Glutamatergic neuron (in vitro differentiated cells): Measurements from ENCODE around the gene RNF208. TPM values are rescaled to one million over a fixed set of nuclear protein-coding genes. Genes with fewer than 3 reads are reported as not detected.

Experiments used
- DNase-seq: peaks from one replicate; pipeline ENCODE4 v3.0.0; 2022
- H3K27ac Mint-ChIP-seq: one replicate; pipeline ENCODE4 v1.8.0; 2020; ENCODE audit warnings: mild to moderate bottlenecking, mixed read lengths, inconsistent platforms; ENCODE audit not compliant: unreplicated experiment
- H3K27me3 Mint-ChIP-seq: one replicate; pipeline ENCODE4 v1.8.0; 2020; ENCODE audit warnings: mild to moderate bottlenecking, moderate library complexity, mixed read lengths, inconsistent platforms; ENCODE audit not compliant: unreplicated experiment
- H3K36me3 Mint-ChIP-seq: one replicate; pipeline ENCODE4 v1.8.0; 2020; ENCODE audit warnings: mild to moderate bottlenecking, mixed read lengths, inconsistent platforms; ENCODE audit not compliant: unreplicated experiment
- H3K4me1 Mint-ChIP-seq: one replicate; pipeline ENCODE4 v1.8.0; 2020; ENCODE audit warnings: mild to moderate bottlenecking, low read depth, mixed read lengths, inconsistent platforms; ENCODE audit not compliant: unreplicated experiment
- H3K4me3 Mint-ChIP-seq: one replicate; pipeline ENCODE4 v1.8.0; 2020; ENCODE audit warnings: mild to moderate bottlenecking, mixed read lengths, inconsistent platforms; ENCODE audit not compliant: unreplicated experiment
- H3K9me3 Mint-ChIP-seq: one replicate; pipeline ENCODE4 v1.8.0; 2020; ENCODE audit warnings: mild to moderate bottlenecking, moderate library complexity, mixed read lengths, inconsistent platforms; ENCODE audit not compliant: unreplicated experiment
- total RNA-seq: library from RNA; stranded (reverse); fragmentation: NEBNext Ultra II Directional; extraction: Animal tissue kit (Norgen Biotek cat#: 25700); gene quantifications from one replicate; pipeline ENCODE4 v1.2.1, GENCODE V29; 2021; ENCODE audit not compliant: unreplicated experiment
- TF ChIP-seq, protein P1 (sequence below): fragments of 200-600 bp; sonication (generic); IDR thresholded peaks from one replicate; pipeline ENCODE4 v1.5.0; 2021; ENCODE audit not compliant: partially characterized antibody, unreplicated experiment

The RNF208 gene
- total RNA-seq, 1 donor from 2014 or later = 24.8 TPM

DNA sequence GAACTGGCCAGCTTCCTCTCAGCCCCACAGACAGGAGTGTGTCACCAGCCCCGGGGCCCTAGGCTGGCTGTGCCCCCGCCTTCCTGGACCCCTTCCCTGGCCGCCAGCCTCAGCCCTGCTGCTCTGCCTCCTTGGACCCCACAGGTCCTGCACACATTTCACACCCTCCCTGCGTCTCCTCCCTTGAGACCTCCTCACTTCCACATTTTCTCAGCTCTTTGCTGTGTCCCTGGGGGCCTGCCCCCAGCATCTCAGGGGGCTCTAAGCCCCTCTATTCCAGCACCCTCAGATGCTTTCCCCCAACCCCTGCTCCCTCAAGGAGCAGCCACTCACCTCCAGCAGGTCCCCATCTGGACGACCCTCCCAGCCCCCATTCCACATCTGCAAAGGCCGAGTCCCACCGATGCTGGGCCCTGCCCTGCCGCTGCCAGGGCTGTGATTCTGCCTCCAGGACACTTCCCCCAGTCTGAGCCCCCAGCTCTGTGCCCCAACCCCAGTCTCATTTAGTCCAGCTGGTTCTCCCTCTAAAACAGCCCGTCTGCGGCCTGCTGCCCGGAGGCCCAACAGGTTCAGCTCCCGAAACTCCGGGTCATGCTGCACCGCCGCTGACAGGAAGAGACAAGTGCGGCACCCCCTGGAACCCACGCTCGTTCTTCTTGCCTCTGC lies 12.9 kb upstream of the RNF208 start:
- no peak overlapping the region for H3K4me3 Mint-ChIP-seq
- TF ChIP-seq, protein P1, sequence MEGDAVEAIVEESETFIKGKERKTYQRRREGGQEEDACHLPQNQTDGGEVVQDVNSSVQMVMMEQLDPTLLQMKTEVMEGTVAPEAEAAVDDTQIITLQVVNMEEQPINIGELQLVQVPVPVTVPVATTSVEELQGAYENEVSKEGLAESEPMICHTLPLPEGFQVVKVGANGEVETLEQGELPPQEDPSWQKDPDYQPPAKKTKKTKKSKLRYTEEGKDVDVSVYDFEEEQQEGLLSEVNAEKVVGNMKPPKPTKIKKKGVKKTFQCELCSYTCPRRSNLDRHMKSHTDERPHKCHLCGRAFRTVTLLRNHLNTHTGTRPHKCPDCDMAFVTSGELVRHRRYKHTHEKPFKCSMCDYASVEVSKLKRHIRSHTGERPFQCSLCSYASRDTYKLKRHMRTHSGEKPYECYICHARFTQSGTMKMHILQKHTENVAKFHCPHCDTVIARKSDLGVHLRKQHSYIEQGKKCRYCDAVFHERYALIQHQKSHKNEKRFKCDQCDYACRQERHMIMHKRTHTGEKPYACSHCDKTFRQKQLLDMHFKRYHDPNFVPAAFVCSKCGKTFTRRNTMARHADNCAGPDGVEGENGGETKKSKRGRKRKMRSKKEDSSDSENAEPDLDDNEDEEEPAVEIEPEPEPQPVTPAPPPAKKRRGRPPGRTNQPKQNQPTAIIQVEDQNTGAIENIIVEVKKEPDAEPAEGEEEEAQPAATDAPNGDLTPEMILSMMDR = no peak
- H3K9me3 Mint-ChIP-seq = peaks cover 5% of the 10 kb centered on the region
- peaks cover 3% of the 10 kb centered on the region for H3K27me3 Mint-ChIP-seq
- H3K27ac Mint-ChIP-seq = no peak overlapping the region
- DNase-seq = no peak
- H3K4me1 Mint-ChIP-seq = peaks cover 9% of the 10 kb centered on the region
- no peaks in the 10 kb centered on the region for H3K36me3 Mint-ChIP-seq

DNA sequence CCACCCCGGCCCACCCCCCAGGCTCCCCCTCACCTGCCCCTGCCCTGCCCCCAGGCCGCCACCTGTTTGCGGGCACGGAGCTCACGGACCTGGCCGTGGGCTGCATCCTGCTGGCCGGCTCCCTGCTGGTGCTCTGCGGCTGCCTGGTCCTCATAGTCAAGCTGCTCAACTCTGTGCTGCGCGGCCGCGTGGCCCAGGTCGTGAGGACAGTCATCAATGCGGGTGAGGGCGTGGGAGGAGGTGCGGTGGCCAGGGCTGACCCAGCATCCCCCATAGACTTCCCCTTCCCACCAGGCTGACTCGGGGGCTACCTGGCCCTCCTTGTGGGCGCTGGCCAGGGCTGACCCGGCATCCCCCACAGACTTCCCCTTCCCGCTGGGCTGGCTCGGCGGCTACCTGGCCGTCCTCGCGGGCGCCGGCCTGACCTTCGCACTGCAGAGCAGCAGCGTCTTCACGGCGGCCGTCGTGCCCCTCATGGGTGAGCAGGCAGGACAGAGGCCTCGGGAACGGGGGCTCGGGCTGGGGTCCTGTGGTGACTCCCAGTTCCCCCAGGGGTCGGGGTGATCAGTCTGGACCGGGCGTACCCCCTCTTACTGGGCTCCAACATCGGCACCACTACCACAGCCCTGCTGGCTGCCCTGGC lies 12.1 kb upstream of the RNF208 start:
- no peaks in the 10 kb centered on the region for H3K27me3 Mint-ChIP-seq
- DNase-seq = no peak
- TF ChIP-seq, protein P1 = no peak

DNA sequence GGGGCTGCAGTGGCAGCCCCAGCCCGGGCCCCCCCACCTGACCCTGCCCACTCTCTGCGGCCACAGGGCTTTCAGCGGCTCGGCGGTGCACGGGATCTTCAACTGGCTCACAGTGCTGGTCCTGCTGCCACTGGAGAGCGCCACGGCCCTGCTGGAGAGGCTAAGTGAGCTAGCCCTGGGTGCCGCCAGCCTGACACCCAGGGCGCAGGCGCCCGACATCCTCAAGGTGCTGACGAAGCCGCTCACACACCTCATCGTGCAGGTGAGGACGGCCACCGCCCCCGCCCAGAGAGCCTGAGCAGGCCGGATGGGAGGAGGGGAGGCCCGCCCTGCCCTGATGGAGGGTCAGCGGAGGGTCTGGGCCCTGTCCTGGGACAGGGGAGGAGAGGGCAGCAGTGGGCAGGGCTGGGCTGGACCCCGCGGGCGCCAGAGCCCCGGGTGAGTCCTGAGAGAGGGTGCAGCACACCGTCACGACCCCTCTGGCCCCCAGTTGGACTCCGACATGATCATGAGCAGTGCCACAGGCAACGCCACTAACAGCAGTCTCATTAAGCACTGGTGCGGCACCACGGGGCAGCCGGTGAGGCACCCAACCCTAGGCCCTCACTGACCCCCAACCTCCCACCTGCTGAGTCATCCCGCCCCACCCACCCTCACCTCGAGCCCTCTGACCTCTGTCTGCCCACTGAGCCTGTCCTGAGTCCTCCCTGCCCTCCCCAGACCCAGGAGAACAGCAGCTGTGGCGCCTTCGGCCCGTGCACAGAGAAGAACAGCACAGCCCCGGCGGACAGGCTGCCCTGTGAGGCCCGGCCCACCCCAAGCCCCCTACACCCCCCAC lies 11.3 kb upstream of the RNF208 start:
- Mint-ChIP-seq H3K9me3 (peaks cover 1% of the 10 kb centered on the region), H3K27me3 (no peaks in the 10 kb centered on the region), H3K36me3 (no peaks in the 10 kb centered on the region), H3K4me1 (peaks cover 2% of the 10 kb centered on the region), H3K4me3 (no peak overlapping the region), H3K27ac (no peak overlapping the region)
- TF ChIP-seq, protein P1 = no peak
- DNase-seq = no peak

More for the DNA sequence above, 12.1 kb upstream of the RNF208 start:
- no peak overlapping the region for H3K27ac Mint-ChIP-seq
- peaks cover 8% of the 10 kb centered on the region for H3K4me1 Mint-ChIP-seq
- no peaks in the 10 kb centered on the region for H3K36me3 Mint-ChIP-seq
- H3K4me3 Mint-ChIP-seq = no peak overlapping the region
- H3K9me3 Mint-ChIP-seq = peaks cover 4% of the 10 kb centered on the region

DNA sequence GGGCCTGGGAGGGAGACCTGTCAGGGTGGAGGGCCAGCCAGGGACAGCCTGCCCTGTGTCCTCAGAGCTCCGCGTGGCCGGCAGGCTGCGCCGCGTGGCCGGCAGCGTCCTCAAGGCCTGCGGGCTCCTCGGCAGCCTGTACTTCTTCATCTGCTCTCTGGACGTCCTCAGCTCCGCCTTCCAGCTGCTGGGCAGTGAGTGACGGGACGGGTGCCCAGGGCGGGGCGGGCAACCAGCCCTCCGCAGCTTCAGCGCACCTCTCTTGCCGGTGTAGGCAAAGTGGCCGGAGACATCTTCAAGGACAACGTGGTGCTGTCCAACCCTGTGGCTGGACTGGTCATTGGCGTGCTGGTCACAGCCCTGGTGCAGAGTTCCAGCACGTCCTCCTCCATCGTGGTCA lies 10.5 kb upstream of the RNF208 start:
- Mint-ChIP-seq H3K4me3 (no peak overlapping the region), H3K27me3 (no peaks in the 10 kb centered on the region), H3K4me1 (peaks cover 1% of the 10 kb centered on the region), H3K9me3 (no peaks in the 10 kb centered on the region), H3K27ac (no peak overlapping the region), H3K36me3 (no peaks in the 10 kb centered on the region)
- TF ChIP-seq, protein P1 = no peak
- no peak for DNase-seq
